Measurements from ENCODE around the gene FUCA2. TPM values are rescaled to one million over a fixed set of nuclear protein-coding genes. Genes with fewer than 3 reads are reported as not detected.

The FUCA2 gene
- total RNA-seq, 1 donor from 2014 or later, result 52.3 TPM

GRCh38 chr6:143498428-143498827, 13.1 kb downstream of the FUCA2 start:
- TF ChIP-seq CTCF (conservative IDR thresholded peaks at IDR 0.05), result no peak
- Mint-ChIP-seq H3K27ac (ENCODE audit: unreplicated experiment) (no peak overlapping the region), H3K36me3 (ENCODE audit: low read depth) (peaks cover 27% of the 10 kb centered on the region), H3K4me1 (no peaks in the 10 kb centered on the region), H3K27me3 (ENCODE audit: low read depth) (no peaks in the 10 kb centered on the region), H3K9me3 (no peaks in the 10 kb centered on the region), H3K4me3 (no peak overlapping the region)
- no peak for DNase-seq (ENCODE audit: low read depth, low spot score)

DNA sequence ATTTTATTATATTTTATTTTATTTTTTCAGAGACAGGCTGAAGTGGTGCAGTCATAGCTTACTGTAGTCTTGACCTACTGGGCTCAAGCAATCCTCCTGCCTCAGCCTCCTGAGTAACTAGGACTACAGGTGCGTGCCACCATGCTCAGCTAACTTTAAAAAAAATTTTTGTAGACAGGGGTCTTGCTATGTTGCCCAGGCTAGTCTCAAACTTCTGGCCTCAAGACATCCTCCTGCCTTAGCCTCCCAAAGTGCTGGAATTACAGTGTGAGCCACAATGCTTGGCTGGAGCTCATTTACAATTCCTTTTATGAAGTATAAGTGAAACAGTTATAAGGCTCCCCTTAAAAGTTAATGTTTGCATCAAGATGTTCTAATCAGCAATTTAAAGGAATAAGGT, 14.5 kb downstream of the FUCA2 start:
- H3K9me3 Mint-ChIP-seq, result no peaks in the 10 kb centered on the region
- H3K4me1 Mint-ChIP-seq, result no peaks in the 10 kb centered on the region
- TF ChIP-seq CTCF (conservative IDR thresholded peaks at IDR 0.05), result no peak
- no peak overlapping the region for H3K4me3 Mint-ChIP-seq
- H3K36me3 Mint-ChIP-seq (ENCODE audit: low read depth), result peaks cover 27% of the 10 kb centered on the region
- no peak overlapping the region for H3K27ac Mint-ChIP-seq (ENCODE audit: unreplicated experiment)
- DNase-seq (ENCODE audit: low read depth, low spot score), result no peak
- no peaks in the 10 kb centered on the region for H3K27me3 Mint-ChIP-seq (ENCODE audit: low read depth)

- Mint-ChIP-seq H3K4me1 (no peaks in the 10 kb centered on the region), H3K27ac (ENCODE audit: unreplicated experiment) (no peak overlapping the region)
Observed at GRCh38 chr6:143490775-143491174, 20.7 kb downstream of the FUCA2 start.

GRCh38 chr6:143490244-143490643, 21.3 kb downstream of the FUCA2 start:
- H3K27me3 Mint-ChIP-seq (ENCODE audit: low read depth), result no peaks in the 10 kb centered on the region
- no peaks in the 10 kb centered on the region for H3K9me3 Mint-ChIP-seq
- DNase-seq (ENCODE audit: low read depth, low spot score), result no peak
- H3K27ac Mint-ChIP-seq (ENCODE audit: unreplicated experiment), result no peak overlapping the region
- no peaks in the 10 kb centered on the region for H3K4me1 Mint-ChIP-seq
- H3K36me3 Mint-ChIP-seq (ENCODE audit: low read depth), result no peaks in the 10 kb centered on the region
- no peak for TF ChIP-seq CTCF (conservative IDR thresholded peaks at IDR 0.05)
- H3K4me3 Mint-ChIP-seq, result no peak overlapping the region

More at GRCh38 chr6:143490775-143491174, 20.7 kb downstream of the FUCA2 start:
- Mint-ChIP-seq H3K27me3 (ENCODE audit: low read depth) (no peaks in the 10 kb centered on the region), H3K9me3 (no peaks in the 10 kb centered on the region), H3K36me3 (ENCODE audit: low read depth) (no peaks in the 10 kb centered on the region), H3K4me3 (no peak overlapping the region)
- TF ChIP-seq CTCF (conservative IDR thresholded peaks at IDR 0.05), result no peak
- no peak for DNase-seq (ENCODE audit: low read depth, low spot score)

- Mint-ChIP-seq H3K9me3 (no peaks in the 10 kb centered on the region), H3K4me1 (no peaks in the 10 kb centered on the region), H3K27ac (ENCODE audit: unreplicated experiment) (no peak overlapping the region), H3K36me3 (ENCODE audit: low read depth) (no peaks in the 10 kb centered on the region), H3K27me3 (ENCODE audit: low read depth) (no peaks in the 10 kb centered on the region), H3K4me3 (no peak overlapping the region)
- TF ChIP-seq CTCF (conservative IDR thresholded peaks at IDR 0.05), result no peak
- no peak for DNase-seq (ENCODE audit: low read depth, low spot score)
Observed at GRCh38 chr6:143486752-143487151, 24.8 kb downstream of the FUCA2 start.

- no peaks in the 10 kb centered on the region for H3K27me3 Mint-ChIP-seq (ENCODE audit: low read depth)
- H3K4me3 Mint-ChIP-seq, result no peak overlapping the region
- no peak for DNase-seq (ENCODE audit: low read depth, low spot score)
- no peaks in the 10 kb centered on the region for H3K9me3 Mint-ChIP-seq
- H3K36me3 Mint-ChIP-seq (ENCODE audit: low read depth), result no peaks in the 10 kb centered on the region
- H3K4me1 Mint-ChIP-seq, result no peaks in the 10 kb centered on the region
- H3K27ac Mint-ChIP-seq (ENCODE audit: unreplicated experiment), result no peak overlapping the region
- TF ChIP-seq CTCF (conservative IDR thresholded peaks at IDR 0.05), result no peak
Observed at GRCh38 chr6:143485967-143486366, 25.6 kb downstream of the FUCA2 start.

Data from neural crest cell (in vitro differentiated cells).